Measurements from ENCODE around the gene PEX19. TPM values are rescaled to one million over a fixed set of nuclear protein-coding genes. Genes with fewer than 3 reads are reported as not detected.

PEX19 gene
- polyA plus RNA-seq, 1 donor (not counting 4 experiments of a cell fraction or from before 2014, with no cell fraction given), result 48.7 TPM

- no peak overlapping the region for H3K9ac ChIP-seq (ENCODE audit: control insufficient read depth, extremely low read depth, insufficient read depth, low read length)
- no peaks in the 10 kb centered on the region for H3K4me1 ChIP-seq (ENCODE audit: control insufficient read depth, extremely low read depth, insufficient read depth, low read length)
- DNase-seq (ENCODE audit: low read depth, low spot score) (no peak), FAIRE-seq (no peak)
- dilution Hi-C loops (cut with MboI; ENCODE audit: extremely low pct_ligation_motif_present, low sequenced_read_pairs), result no loop called here
- no peaks in the 10 kb centered on the region for H3K36me3 ChIP-seq (ENCODE audit: control insufficient read depth in 2 of 2, extremely low read depth in 1 of 2, insufficient read depth in 2 of 2, low read length in 2 of 2)
- no peak overlapping the region for H3K27ac ChIP-seq (ENCODE audit: control insufficient read depth, insufficient read depth, low read length)
- TF ChIP-seq EZH2 (IDR thresholded peaks at IDR 0.05; ENCODE audit: low read length), result no peak
- TF ChIP-seq, protein P1, sequence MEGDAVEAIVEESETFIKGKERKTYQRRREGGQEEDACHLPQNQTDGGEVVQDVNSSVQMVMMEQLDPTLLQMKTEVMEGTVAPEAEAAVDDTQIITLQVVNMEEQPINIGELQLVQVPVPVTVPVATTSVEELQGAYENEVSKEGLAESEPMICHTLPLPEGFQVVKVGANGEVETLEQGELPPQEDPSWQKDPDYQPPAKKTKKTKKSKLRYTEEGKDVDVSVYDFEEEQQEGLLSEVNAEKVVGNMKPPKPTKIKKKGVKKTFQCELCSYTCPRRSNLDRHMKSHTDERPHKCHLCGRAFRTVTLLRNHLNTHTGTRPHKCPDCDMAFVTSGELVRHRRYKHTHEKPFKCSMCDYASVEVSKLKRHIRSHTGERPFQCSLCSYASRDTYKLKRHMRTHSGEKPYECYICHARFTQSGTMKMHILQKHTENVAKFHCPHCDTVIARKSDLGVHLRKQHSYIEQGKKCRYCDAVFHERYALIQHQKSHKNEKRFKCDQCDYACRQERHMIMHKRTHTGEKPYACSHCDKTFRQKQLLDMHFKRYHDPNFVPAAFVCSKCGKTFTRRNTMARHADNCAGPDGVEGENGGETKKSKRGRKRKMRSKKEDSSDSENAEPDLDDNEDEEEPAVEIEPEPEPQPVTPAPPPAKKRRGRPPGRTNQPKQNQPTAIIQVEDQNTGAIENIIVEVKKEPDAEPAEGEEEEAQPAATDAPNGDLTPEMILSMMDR (optimal IDR thresholded peaks at IDR 0.05 in 1 of 3, IDR thresholded peaks at IDR 0.05 in 1 of 3, conservative IDR thresholded peaks at IDR 0.05 in 1 of 3; ENCODE audit: extremely low read depth in 1 of 3, insufficient read depth in 2 of 3, low read length in 3 of 3), result no peak
- H4K20me1 ChIP-seq (ENCODE audit: control insufficient read depth, extremely low read depth, insufficient read depth, low read length), result no peaks in the 10 kb centered on the region
- H3K79me2 ChIP-seq (ENCODE audit: control insufficient read depth, insufficient read depth, low read length), result peaks cover 8% of the 10 kb centered on the region
- no peaks in the 10 kb centered on the region for H3K9me1 ChIP-seq (ENCODE audit: control insufficient read depth, extremely low read depth, insufficient read depth, low read length)
- H3K27me3 ChIP-seq (ENCODE audit: control insufficient read depth, extremely low read depth, insufficient read depth, low read length), result no peaks in the 10 kb centered on the region
- H3K4me3 ChIP-seq (ENCODE audit: control insufficient read depth in 2 of 3, extremely low read depth in 1 of 3, insufficient read depth in 2 of 3, low read depth in 1 of 3, low read length in 3 of 3), result no peak overlapping the region
- H2AFZ ChIP-seq (ENCODE audit: control insufficient read depth, low read length), result no peak overlapping the region
- no peak overlapping the region for H3K4me2 ChIP-seq (ENCODE audit: control insufficient read depth, extremely low read depth, insufficient read depth, low read depth, low read length)
- H3K9me3 ChIP-seq (ENCODE audit: control insufficient read depth, low read depth, low read length), result no peaks in the 10 kb centered on the region
Observed at GRCh38 chr1:160251011-160251410, 33.9 kb downstream of the PEX19 start.

- dilution Hi-C loops (cut with MboI; ENCODE audit: extremely low pct_ligation_motif_present, low sequenced_read_pairs), result no loop called here
- Histone ChIP-seq H2AFZ (ENCODE audit: control insufficient read depth, low read length) (no peak overlapping the region), H3K9me1 (ENCODE audit: control insufficient read depth, extremely low read depth, insufficient read depth, low read length) (no peaks in the 10 kb centered on the region), H3K27ac (ENCODE audit: control insufficient read depth, insufficient read depth, low read length) (no peak overlapping the region), H4K20me1 (ENCODE audit: control insufficient read depth, extremely low read depth, insufficient read depth, low read length) (no peaks in the 10 kb centered on the region), H3K27me3 (ENCODE audit: control insufficient read depth, extremely low read depth, insufficient read depth, low read length) (no peaks in the 10 kb centered on the region), H3K4me2 (ENCODE audit: control insufficient read depth, extremely low read depth, insufficient read depth, low read depth, low read length) (no peak overlapping the region), H3K4me3 (ENCODE audit: control insufficient read depth in 2 of 3, extremely low read depth in 1 of 3, insufficient read depth in 2 of 3, low read depth in 1 of 3, low read length in 3 of 3) (no peak overlapping the region), H3K9ac (ENCODE audit: control insufficient read depth, extremely low read depth, insufficient read depth, low read length) (no peak overlapping the region), H3K9me3 (ENCODE audit: control insufficient read depth, low read depth, low read length) (no peaks in the 10 kb centered on the region), H3K79me2 (ENCODE audit: control insufficient read depth, insufficient read depth, low read length) (peaks cover 10% of the 10 kb centered on the region), H3K36me3 (ENCODE audit: control insufficient read depth in 2 of 2, extremely low read depth in 1 of 2, insufficient read depth in 2 of 2, low read length in 2 of 2) (peaks cover 2 to 12% of the 10 kb centered on the region in 2 experiments), H3K4me1 (ENCODE audit: control insufficient read depth, extremely low read depth, insufficient read depth, low read length) (no peaks in the 10 kb centered on the region)
- TF ChIP-seq, protein P1 (optimal IDR thresholded peaks at IDR 0.05 in 1 of 3, IDR thresholded peaks at IDR 0.05 in 1 of 3, conservative IDR thresholded peaks at IDR 0.05 in 1 of 3; ENCODE audit: extremely low read depth in 1 of 3, insufficient read depth in 2 of 3, low read length in 3 of 3), result no peak
- no peak for TF ChIP-seq EZH2 (IDR thresholded peaks at IDR 0.05; ENCODE audit: low read length)
- DNase-seq (ENCODE audit: low read depth, low spot score) (no peak), FAIRE-seq (no peak)
Observed at GRCh38 chr1:160247053-160247452, 37.9 kb downstream of the PEX19 start.

Measured in keratinocyte (primary cell).